OCI-LY3 (cell line): ENCODE measurements around the gene MCM7.

Experiments
- CTCF ChIP-seq: fragments of 200-600, 300-600 bp; sonication (generic); IDR thresholded peaks from 2 replicates; pipeline ENCODE4 v1.5.1; 2014; ENCODE audit warnings: antibody characterized with exemption, low read length, low read depth
- EZH2phosphoT487 ChIP-seq: fragments of 200-600 bp; shearing (Covaris generic); IDR thresholded peaks from 2 replicates; pipeline ENCODE4 v1.6.1; 2018; ENCODE audit warnings: antibody characterized with exemption, mixed run types, low read depth

GRCh38 chr7:100132697-100133151 is 31.5 kb upstream of the MCM7 start:
- TF ChIP-seq CTCF: peak; percentile 84
- TF ChIP-seq EZH2phosphoT487: no peak
